GM23338 (cell line): Measurements from ENCODE around the gene SLC35G2. TPM values are rescaled to one million over a fixed set of nuclear protein-coding genes. Genes with fewer than 3 reads are reported as not detected.

Source experiments
- ATAC-seq: fragments of 200-7000 bp; cut with Tn5 transposase; 3 replicates; pipeline ENCODE4 v1.9.1; 2020
- DNase-seq: peaks from one replicate; pipeline ENCODE4 v3.0.0-alpha.2; 2015; ENCODE audit warnings: low spot score
- H2AFZ ChIP-seq: fragments of 200-600 bp; sonication (generic); 2 replicates; pipeline ENCODE4 v1.8.0; 2016; ENCODE audit warnings: antibody characterized with exemption, mild to moderate bottlenecking, moderate library complexity
- H3F3A ChIP-seq: fragments of 200-600 bp; sonication (generic); replicated peaks from 2 replicates; pipeline ENCODE4 v1.8.0; 2017; ENCODE audit warnings: antibody characterized with exemption, mixed run types, low read depth
- H3K27ac ChIP-seq: fragments of 200-600 bp; sonication (generic); 2 replicates; pipeline ENCODE4 v1.6.1; 2016; ENCODE audit warnings: low read depth
- H3K27me3 ChIP-seq: fragments of 200-600 bp; sonication (generic); 2 replicates; pipeline ENCODE4 v1.8.0; 2016; ENCODE audit warnings: mild to moderate bottlenecking, mixed run types, moderate library complexity; ENCODE audit not compliant: insufficient read depth
- H3K36me3 ChIP-seq: fragments of 200-600 bp; sonication (generic); 2 replicates; pipeline ENCODE4 v1.8.0; 2016; ENCODE audit warnings: mild to moderate bottlenecking; ENCODE audit not compliant: insufficient read depth
- H3K4me1 ChIP-seq: fragments of 200-600 bp; sonication (generic); 2 replicates; pipeline ENCODE4 v1.8.0; 2016; ENCODE audit warnings: mild to moderate bottlenecking, moderate library complexity; ENCODE audit not compliant: insufficient read depth
- H3K4me2 ChIP-seq: fragments of 200-600 bp; sonication (generic); 2 replicates; pipeline ENCODE4 v1.7.1; 2017; ENCODE audit warnings: mixed run types
- H3K4me3 ChIP-seq: fragments of 200-600 bp; sonication (generic); 2 replicates; pipeline ENCODE4 v1.6.1; 2016; ENCODE audit warnings: mixed run types
- H3K79me2 ChIP-seq: fragments of 200-600 bp; sonication (generic); replicated peaks from 2 replicates; pipeline ENCODE4 v1.8.0; 2017; ENCODE audit warnings: mild to moderate bottlenecking; ENCODE audit not compliant: insufficient read depth
- H3K9me2 ChIP-seq: fragments of 200-600 bp; sonication (generic); 2 replicates; pipeline ENCODE4 v1.8.0; 2017; ENCODE audit not compliant: insufficient read depth
- H4K20me1 ChIP-seq: fragments of 200-600 bp; sonication (generic); replicated peaks from 2 replicates; pipeline ENCODE4 v1.8.0; 2017; ENCODE audit warnings: mild to moderate bottlenecking; ENCODE audit not compliant: insufficient read depth
- H3K27ac Mint-ChIP-seq: 2 replicates; pipeline ENCODE4 v1.8.0; 2020; ENCODE audit warnings: inconsistent platforms, mild to moderate bottlenecking, moderate library complexity, mixed read lengths
- H3K27me3 Mint-ChIP-seq: 3 replicates; pipeline ENCODE4 v1.8.0; 2022; ENCODE audit warnings: low read depth, mild to moderate bottlenecking, moderate library complexity, mixed read lengths, inconsistent platforms; ENCODE audit not compliant: insufficient read depth, poor library complexity
- H3K36me3 Mint-ChIP-seq: 3 replicates; pipeline ENCODE4 v1.8.0; 2021; ENCODE audit warnings: low read depth, mild to moderate bottlenecking, inconsistent platforms, moderate library complexity, mixed read lengths
- H3K4me1 Mint-ChIP-seq: 3 replicates; pipeline ENCODE4 v1.8.0; 2020; ENCODE audit warnings: mild to moderate bottlenecking, inconsistent platforms, mixed read lengths
- H3K4me3 Mint-ChIP-seq: 3 replicates; pipeline ENCODE4 v1.8.0; 2021; ENCODE audit warnings: moderate library complexity, mild to moderate bottlenecking, inconsistent platforms, mixed read lengths
- H3K9me3 Mint-ChIP-seq: 3 replicates; pipeline ENCODE4 v1.8.0; 2020; ENCODE audit warnings: moderate library complexity, mild to moderate bottlenecking, inconsistent platforms, mixed read lengths
- CREB1 ChIP-seq: fragments of 250-450 bp; sonication (Bioruptor Pico); IDR thresholded peaks from 2 replicates; pipeline ENCODE4 v1.5.0; 2020; ENCODE audit warnings: low read depth, mild to moderate bottlenecking, moderate library complexity
- CTCF ChIP-seq, 2 experiments: fragments of 200-600 bp in 1 of 2; sonication (generic) in 1 of 2; conservative IDR thresholded peaks; 2 replicates each; pipeline versions ENCODE4 v1.5.1 to v1.6.1; 2016 to 2017; ENCODE audit warnings: antibody characterized with exemption in 2 of 2, low read depth in 2 of 2, mild to moderate bottlenecking in 2 of 2, moderate library complexity in 1 of 2
- ETS1 ChIP-seq: IDR thresholded peaks from 2 replicates; pipeline ENCODE4 v1.6.1; 2016; ENCODE audit warnings: antibody characterized with exemption
- EZH2phosphoT487 ChIP-seq: fragments of 200-600 bp; sonication (generic); IDR thresholded peaks from one replicate; pipeline ENCODE4 v1.8.1; 2018; ENCODE audit warnings: antibody characterized with exemption; ENCODE audit not compliant: unreplicated experiment
- POLR2AphosphoS5 ChIP-seq: IDR thresholded peaks from 2 replicates; pipeline ENCODE4 v1.6.1; 2016; ENCODE audit warnings: antibody characterized with exemption, low read depth
- REST ChIP-seq: IDR thresholded peaks from one replicate; pipeline ENCODE4 v1.6.1; 2018; ENCODE audit warnings: antibody characterized with exemption; ENCODE audit not compliant: unreplicated experiment
- STAT1 ChIP-seq: IDR thresholded peaks from one replicate; pipeline ENCODE4 v1.6.1; 2016; ENCODE audit warnings: antibody characterized with exemption; ENCODE audit not compliant: unreplicated experiment
- ZNF331 ChIP-seq: fragments of 250-450 bp; sonication (Bioruptor Pico); IDR thresholded peaks from 2 replicates; pipeline ENCODE4 v1.5.0; 2020; ENCODE audit warnings: low read depth, mild to moderate bottlenecking, moderate library complexity
- polyA plus RNA-seq: library from polyadenylated mRNA; unstranded; fragments of >200 nt; fragmentation: Nextera tagmentation; extraction: Ambion mirVana; gene quantifications from 2 replicates; pipeline ENCODE4 v1.2.1, GENCODE V29; 2016
- total RNA-seq: library from RNA; depleted of rRNA; stranded (reverse); fragments of >200 nt; shearing (Covaris generic); gene quantifications from 2 replicates; pipeline ENCODE4 v1.2.3, GENCODE V29; 2014
- TF ChIP-seq, protein P1 (sequence below): fragments of 250-450 bp; sonication (Bioruptor Pico); IDR thresholded peaks from 2 replicates; pipeline ENCODE4 v1.5.0; 2020; ENCODE audit warnings: mild to moderate bottlenecking, moderate library complexity

Gene SLC35G2
- total and polyA plus RNA-seq, 2 experiments from 2014 or later = 6.8 to 8.8 TPM

DNA sequence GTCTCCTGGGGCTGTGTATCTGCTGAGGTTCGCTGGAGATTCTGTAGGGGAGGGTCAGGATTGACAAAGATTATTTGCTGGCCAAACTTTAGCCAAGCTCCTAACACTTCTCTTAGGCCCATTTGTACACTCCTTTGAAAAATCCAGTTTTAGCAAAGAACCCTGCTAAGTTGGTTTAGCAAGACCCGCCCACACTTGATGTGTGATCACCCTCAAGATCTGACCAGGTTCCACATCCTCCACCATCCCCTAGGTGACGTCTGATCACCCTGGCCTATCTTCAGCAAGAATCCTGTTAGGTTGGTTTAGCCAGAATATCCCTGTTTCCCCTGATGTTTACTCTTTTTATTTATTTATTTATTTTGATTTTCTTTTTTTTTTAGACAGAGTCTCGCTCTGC, 14.8 kb upstream of the SLC35G2 start:
- no peaks in the 10 kb centered on the region for H3F3A ChIP-seq
- no peaks in the 10 kb centered on the region for H3K4me1 ChIP-seq
- no peak overlapping the region for H3K4me3 ChIP-seq
- H3K27me3 ChIP-seq = no peaks in the 10 kb centered on the region
- no peak overlapping the region for H3K27ac ChIP-seq
- H3K79me2 ChIP-seq = no peaks in the 10 kb centered on the region
- Mint-ChIP-seq H3K36me3 (no peaks in the 10 kb centered on the region), H3K4me3 (no peak overlapping the region), H3K4me1 (peaks cover 2% of the 10 kb centered on the region; the same call in 1 of the 3 replicates), H3K27me3 (peaks cover 3% of the 10 kb centered on the region), H3K27ac (no peak overlapping the region), H3K9me3 (no peaks in the 10 kb centered on the region)
- TF ChIP-seq STAT1 (no peak), CTCF (conservative IDR thresholded peaks at IDR 0.05; ENCODE audit: low read depth in 2 of 2) (no peak), POLR2AphosphoS5 (no peak), ETS1 (no peak), EZH2phosphoT487 (no peak), ZNF331 (CRISPR knock-in tag) (no peak), REST (no peak), CREB1 (CRISPR knock-in tag) (no peak)
- TF ChIP-seq, protein P1, sequence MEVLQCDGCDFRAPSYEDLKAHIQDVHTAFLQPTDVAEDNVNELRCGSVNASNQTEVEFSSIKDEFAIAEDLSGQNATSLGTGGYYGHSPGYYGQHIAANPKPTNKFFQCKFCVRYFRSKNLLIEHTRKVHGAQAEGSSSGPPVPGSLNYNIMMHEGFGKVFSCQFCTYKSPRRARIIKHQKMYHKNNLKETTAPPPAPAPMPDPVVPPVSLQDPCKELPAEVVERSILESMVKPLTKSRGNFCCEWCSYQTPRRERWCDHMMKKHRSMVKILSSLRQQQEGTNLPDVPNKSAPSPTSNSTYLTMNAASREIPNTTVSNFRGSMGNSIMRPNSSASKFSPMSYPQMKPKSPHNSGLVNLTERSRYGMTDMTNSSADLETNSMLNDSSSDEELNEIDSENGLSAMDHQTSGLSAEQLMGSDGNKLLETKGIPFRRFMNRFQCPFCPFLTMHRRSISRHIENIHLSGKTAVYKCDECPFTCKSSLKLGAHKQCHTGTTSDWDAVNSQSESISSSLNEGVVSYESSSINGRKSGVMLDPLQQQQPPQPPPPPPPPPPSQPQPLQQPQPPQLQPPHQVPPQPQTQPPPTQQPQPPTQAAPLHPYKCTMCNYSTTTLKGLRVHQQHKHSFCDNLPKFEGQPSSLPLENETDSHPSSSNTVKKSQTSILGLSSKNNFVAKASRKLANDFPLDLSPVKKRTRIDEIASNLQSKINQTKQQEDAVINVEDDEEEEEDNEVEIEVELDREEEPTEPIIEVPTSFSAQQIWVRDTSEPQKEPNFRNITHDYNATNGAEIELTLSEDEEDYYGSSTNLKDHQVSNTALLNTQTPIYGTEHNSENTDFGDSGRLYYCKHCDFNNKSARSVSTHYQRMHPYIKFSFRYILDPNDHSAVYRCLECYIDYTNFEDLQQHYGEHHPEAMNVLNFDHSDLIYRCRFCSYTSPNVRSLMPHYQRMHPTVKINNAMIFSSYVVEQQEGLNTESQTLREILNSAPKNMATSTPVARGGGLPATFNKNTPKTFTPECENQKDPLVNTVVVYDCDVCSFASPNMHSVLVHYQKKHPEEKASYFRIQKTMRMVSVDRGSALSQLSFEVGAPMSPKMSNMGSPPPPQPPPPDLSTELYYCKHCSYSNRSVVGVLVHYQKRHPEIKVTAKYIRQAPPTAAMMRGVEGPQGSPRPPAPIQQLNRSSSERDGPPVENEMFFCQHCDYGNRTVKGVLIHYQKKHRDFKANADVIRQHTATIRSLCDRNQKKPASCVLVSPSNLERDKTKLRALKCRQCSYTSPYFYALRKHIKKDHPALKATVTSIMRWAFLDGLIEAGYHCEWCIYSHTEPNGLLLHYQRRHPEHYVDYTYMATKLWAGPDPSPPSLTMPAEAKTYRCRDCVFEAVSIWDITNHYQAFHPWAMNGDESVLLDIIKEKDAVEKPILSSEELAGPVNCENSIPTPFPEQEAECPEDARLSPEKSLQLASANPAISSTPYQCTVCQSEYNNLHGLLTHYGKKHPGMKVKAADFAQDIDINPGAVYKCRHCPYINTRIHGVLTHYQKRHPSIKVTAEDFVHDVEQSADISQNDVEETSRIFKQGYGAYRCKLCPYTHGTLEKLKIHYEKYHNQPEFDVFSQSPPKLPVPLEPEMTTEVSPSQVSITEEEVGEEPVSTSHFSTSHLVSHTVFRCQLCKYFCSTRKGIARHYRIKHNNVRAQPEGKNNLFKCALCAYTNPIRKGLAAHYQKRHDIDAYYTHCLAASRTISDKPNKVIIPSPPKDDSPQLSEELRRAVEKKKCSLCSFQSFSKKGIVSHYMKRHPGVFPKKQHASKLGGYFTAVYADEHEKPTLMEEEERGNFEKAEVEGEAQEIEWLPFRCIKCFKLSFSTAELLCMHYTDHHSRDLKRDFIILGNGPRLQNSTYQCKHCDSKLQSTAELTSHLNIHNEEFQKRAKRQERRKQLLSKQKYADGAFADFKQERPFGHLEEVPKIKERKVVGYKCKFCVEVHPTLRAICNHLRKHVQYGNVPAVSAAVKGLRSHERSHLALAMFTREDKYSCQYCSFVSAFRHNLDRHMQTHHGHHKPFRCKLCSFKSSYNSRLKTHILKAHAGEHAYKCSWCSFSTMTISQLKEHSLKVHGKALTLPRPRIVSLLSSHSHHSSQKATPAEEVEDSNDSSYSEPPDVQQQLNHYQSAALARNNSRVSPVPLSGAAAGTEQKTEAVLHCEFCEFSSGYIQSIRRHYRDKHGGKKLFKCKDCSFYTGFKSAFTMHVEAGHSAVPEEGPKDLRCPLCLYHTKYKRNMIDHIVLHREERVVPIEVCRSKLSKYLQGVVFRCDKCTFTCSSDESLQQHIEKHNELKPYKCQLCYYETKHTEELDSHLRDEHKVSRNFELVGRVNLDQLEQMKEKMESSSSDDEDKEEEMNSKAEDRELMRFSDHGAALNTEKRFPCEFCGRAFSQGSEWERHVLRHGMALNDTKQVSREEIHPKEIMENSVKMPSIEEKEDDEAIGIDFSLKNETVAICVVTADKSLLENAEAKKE (CRISPR knock-in tag) = no peak
- ATAC-seq (no peak), DNase-seq (no peak)
- no peak overlapping the region for H2AFZ ChIP-seq
- no peaks in the 10 kb centered on the region for H3K9me2 ChIP-seq
- no peak overlapping the region for H3K4me2 ChIP-seq
- no peaks in the 10 kb centered on the region for H3K36me3 ChIP-seq
- H4K20me1 ChIP-seq = no peaks in the 10 kb centered on the region
